Activated CD8-positive, alpha-beta memory T cell treated with anti-CD3 and anti-CD28 coated beads, Interleukin-2, amount 50 U/mL, for 48 hours (primary cell): ENCODE data around the gene ACOT4.
A peak's percentile ranks its signal among the peaks of the same experiment; 100 is the strongest.
"Not testable (repeated sequence)": the region's sequence is repeated elsewhere in the genome, so short reads cannot be mapped to it uniquely, and the experiment has no call there.

ENCODE experiments used
- DNase-seq: peaks from one replicate; pipeline ENCODE4 v3.0.0-alpha.2; 2020

Gene ACOT4

GRCh38 chr14:73634011-73634833 lies 42.5 kb downstream of the ACOT4 start:
- no peak for DNase-seq

GRCh38 chr14:73636355-73636754 lies 44.7 kb downstream of the ACOT4 start:
- not testable (repeated sequence) for DNase-seq

- no peak for DNase-seq
These were observed 46.2 kb downstream of the ACOT4 start for GRCh38 chr14:73637830-73638229.

DNA sequence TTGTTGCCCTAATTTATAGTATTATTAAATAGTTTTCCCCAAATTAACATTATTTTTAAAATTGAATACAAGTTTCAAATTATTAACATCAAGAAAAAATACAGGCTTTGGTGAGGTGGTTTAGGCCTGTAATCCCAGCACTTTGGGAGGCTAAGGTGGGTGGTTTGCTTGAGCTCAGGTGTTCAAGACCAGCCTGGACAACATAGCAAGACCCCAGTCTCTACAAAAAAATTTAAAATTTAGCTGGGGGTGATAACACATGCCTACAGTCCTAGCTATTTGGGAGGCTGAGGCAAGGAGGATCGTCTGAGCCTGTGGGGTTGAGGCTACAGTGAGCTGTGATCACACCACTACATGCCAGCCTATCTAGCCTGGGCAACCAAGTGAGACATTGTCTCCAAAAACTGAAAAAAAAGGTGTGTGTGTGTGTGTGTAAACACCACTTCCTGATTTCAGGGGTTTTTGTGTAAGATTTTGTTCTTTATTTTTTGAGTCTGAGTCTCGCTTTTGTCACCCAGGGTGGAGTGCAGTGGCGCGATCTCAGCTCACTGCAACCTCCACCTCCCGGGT lies 49.2 kb downstream of the ACOT4 start:
- no peak for DNase-seq

GRCh38 chr14:73644531-73645247 lies 53.0 kb downstream of the ACOT4 start, which contains the start of gene DNAL1:
TSS of gene DNAL1 (plus strand) at chr14:73644986. CDS start at chr14:73645040, 54 bp downstream.
- peak; percentile 96 for DNase-seq

GRCh38 chr14:73645248-73645610 lies 53.6 kb downstream of the ACOT4 start:
- DNase-seq: no peak
